ENCODE measurements around the gene CNOT2.
"Not testable (repeated sequence)": the region's sequence is repeated elsewhere in the genome, so short reads cannot be mapped to it uniquely, and the experiment has no call there.

GRCh38 chr12:70392631-70393030 lies 149.4 kb downstream of the CNOT2 start:
- not testable (repeated sequence) for TF ChIP-seq POLR2A, CTCF, POLR2AphosphoS5 (IDR thresholded peaks at IDR 0.05)
